Esophagus squamous epithelium (tissue), 5 donors: ENCODE results near the gene FBXL17. TPM values are rescaled to one million over a fixed set of nuclear protein-coding genes. Genes with fewer than 3 reads are reported as not detected.

Experiments
- DNase-seq: peaks from one replicate; lab custom pipeline; 2025; lab: John Stamatoyannopoulos, UW
- H3K27ac ChIP-seq, 4 donors: fragments of 200-600 bp; sonication (generic); one replicate each; pipeline ENCODE4 v1.5.1; 2016 to 2019; ENCODE audit warnings: mild to moderate bottlenecking in 1 of 4
- H3K27me3 ChIP-seq, 4 donors: fragments of 200-600 bp; sonication (generic); 1 replicate in 3 of 4; 2 replicates in 1 of 4; pipeline versions ENCODE4 v1.5.1 to v1.6.0; 2017 to 2021; ENCODE audit warnings: antibody characterized with exemption in 1 of 4
- H3K36me3 ChIP-seq, 3 donors: fragments of 200-600 bp; sonication (generic); one replicate each; pipeline ENCODE4 v1.5.1; 2016 to 2019
- H3K4me1 ChIP-seq, 3 donors: fragments of 200-600 bp; sonication (generic); one replicate each; pipeline ENCODE4 v1.5.1; 2017 to 2019
- H3K4me3 ChIP-seq, 4 donors: fragments of 200-600 bp; sonication (generic); 1 replicate in 3 of 4; 2 replicates in 1 of 4; pipeline ENCODE4 v1.5.1; 2016 to 2019; ENCODE audit warnings: mild to moderate bottlenecking in 2 of 4, moderate library complexity in 1 of 4
- H3K9me3 ChIP-seq, 3 donors: fragments of 200-600 bp; sonication (generic); one replicate each; pipeline ENCODE4 v1.5.1; 2016 to 2019
- CTCF ChIP-seq, 6 experiments: fragments of 450-650 bp in 4 of 6; fragments of 200-600 bp in 2 of 6; sonication (generic) in 2 of 6; IDR thresholded peaks; one replicate each; pipeline ENCODE4 v1.5.1; 2016 to 2019; ENCODE audit warnings: antibody characterized with exemption in 6 of 6, mild to moderate bottlenecking in 4 of 6, moderate library complexity in 4 of 6
- POLR2A ChIP-seq, 4 donors: fragments of 450-650 bp; IDR thresholded peaks; one replicate each; pipeline ENCODE4 v1.6.1; 2017; ENCODE audit warnings: antibody characterized with exemption in 4 of 4, mild to moderate bottlenecking in 4 of 4, moderate library complexity in 3 of 4
- WGBS, 2 donors: methylation state at CpG; one replicate each; pipeline ENCODE4 v1.1.5; 2018; 5-methylcytosine and 5-hydroxymethylcytosine counted together
- intact Hi-C: fragments of 100-400 bp; cut with DNase I; formaldehyde crosslinking; loops from one replicate; pipeline ENCODE4 v1.15.0; 2022
- total RNA-seq, 4 donors: library from RNA; depleted of rRNA; stranded (reverse); fragments of >200 nt; gene quantifications; one replicate each; pipeline ENCODE4 v1.1.0, GENCODE V29; 2016
- donor health status: DM: yes; HTN: yes; CAD: no.

Gene FBXL17
- total RNA-seq, 4 donors from 2014 or later: 11.8 to 23.5 (median 13.8) TPM

GRCh38 chr5:107867266-107867665 lies 514.6 kb downstream of the FBXL17 start:
- intact Hi-C loops: no loop called here
- peaks cover 0 to 3% (median 0%) of the 10 kb centered on the region in 3 donors for H3K4me1 ChIP-seq
- H3K9me3 ChIP-seq: no peaks in the 10 kb centered on the region
- 60 to 81% methylated on average over 1 to 2 of the region's 2 CpGs for WGBS, 2 donors
- no peak for DNase-seq
- no peak overlapping the region for H3K27ac ChIP-seq
- no peak overlapping the region for H3K4me3 ChIP-seq
- no peaks in the 10 kb centered on the region for H3K27me3 ChIP-seq
- TF ChIP-seq POLR2A (IDR thresholded peaks at IDR 0.05) (no peak), CTCF (IDR thresholded peaks at IDR 0.05) (no peak)
- H3K36me3 ChIP-seq: no peaks in the 10 kb centered on the region

GRCh38 chr5:107864793-107865192 lies 517.1 kb downstream of the FBXL17 start:
- H3K4me1 ChIP-seq: peaks cover 0 to 3% (median 0%) of the 10 kb centered on the region in 3 donors
- peaks cover 0 to 12% (median 0%) of the 10 kb centered on the region in 3 donors for H3K36me3 ChIP-seq
- H3K27me3 ChIP-seq: no peaks in the 10 kb centered on the region
- TF ChIP-seq POLR2A (IDR thresholded peaks at IDR 0.05): no peak
- TF ChIP-seq CTCF (IDR thresholded peaks at IDR 0.05): no peak
- no peak overlapping the region for H3K27ac ChIP-seq
- H3K9me3 ChIP-seq: no peaks in the 10 kb centered on the region
- no peak for DNase-seq
- H3K4me3 ChIP-seq: no peak overlapping the region
- intact Hi-C loops: no loop called here
- WGBS, 2 donors: 64 to 78% methylated on average over 2 of the region's 2 CpGs

- Histone ChIP-seq H3K4me1 (no peaks in the 10 kb centered on the region), H3K9me3 (no peaks in the 10 kb centered on the region), H3K4me3 (no peak overlapping the region), H3K27ac (no peak overlapping the region), H3K36me3 (peaks cover 0 to 12% (median 0%) of the 10 kb centered on the region in 3 donors), H3K27me3 (no peaks in the 10 kb centered on the region)
- DNase-seq: no peak
- 98% methylated on average over 2 of the region's 2 CpGs for WGBS, 2 donors
- intact Hi-C loops: no loop called here
- TF ChIP-seq POLR2A (IDR thresholded peaks at IDR 0.05): no peak
- TF ChIP-seq CTCF (IDR thresholded peaks at IDR 0.05): no peak
Measured at GRCh38 chr5:107863125-107863524, 518.8 kb downstream of the FBXL17 start.

DNA sequence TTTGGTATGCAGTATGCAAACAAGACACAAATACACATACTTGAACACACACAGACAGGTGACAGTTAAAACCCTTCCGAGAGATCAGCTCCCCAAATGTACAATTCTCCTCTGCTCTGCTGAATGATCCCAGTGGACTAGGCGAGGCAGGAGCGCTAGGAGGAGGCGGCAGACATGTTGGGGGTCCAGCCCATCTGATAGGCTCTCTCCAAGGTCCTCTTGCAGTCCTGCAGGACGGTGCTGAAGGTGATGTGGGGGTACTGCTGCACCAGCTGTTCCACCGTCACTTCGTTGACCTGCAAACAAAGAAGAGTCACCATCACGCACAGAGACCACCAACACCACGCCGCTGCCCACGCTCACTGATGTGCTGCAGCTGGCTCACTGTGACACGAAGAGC lies 520.3 kb downstream of the FBXL17 start:
- H3K27me3 ChIP-seq: no peaks in the 10 kb centered on the region

GRCh38 chr5:107860044-107860443 lies 521.9 kb downstream of the FBXL17 start:
- intact Hi-C loops: no loop called here
- no peak overlapping the region for H3K27ac ChIP-seq
- no peak for TF ChIP-seq POLR2A (IDR thresholded peaks at IDR 0.05)
- TF ChIP-seq CTCF (IDR thresholded peaks at IDR 0.05): no peak
- no peaks in the 10 kb centered on the region for H3K27me3 ChIP-seq
- H3K9me3 ChIP-seq: no peaks in the 10 kb centered on the region
- H3K4me3 ChIP-seq: no peak overlapping the region
- DNase-seq: no peak
- no peaks in the 10 kb centered on the region for H3K4me1 ChIP-seq
- WGBS, 2 donors: 78 to 87% methylated on average over 1 of the region's 1 CpG
- H3K36me3 ChIP-seq: peaks cover 0 to 12% (median 0%) of the 10 kb centered on the region in 3 donors

More for the DNA sequence above, 520.3 kb downstream of the FBXL17 start:
- TF ChIP-seq CTCF (IDR thresholded peaks at IDR 0.05): no peak
- no peak for TF ChIP-seq POLR2A (IDR thresholded peaks at IDR 0.05)
- intact Hi-C loops: no loop called here
- peaks cover 0 to 12% (median 0%) of the 10 kb centered on the region in 3 donors for H3K36me3 ChIP-seq
- no peaks in the 10 kb centered on the region for H3K9me3 ChIP-seq
- no peaks in the 10 kb centered on the region for H3K4me1 ChIP-seq
- no peak overlapping the region for H3K4me3 ChIP-seq
- no peak for DNase-seq
- 94 to 96% methylated on average over 10 of the region's 12 CpGs for WGBS, 2 donors
- no peak overlapping the region for H3K27ac ChIP-seq
